GM04504 (cell line): ENCODE results near the gene SLC25A34.

Source experiments
- DNase-seq: peaks from one replicate; pipeline ENCODE4 v3.0.0-alpha.2; 2012; ENCODE audit warnings: low read depth

SLC25A34 gene

GRCh38 chr1:15733218-15733725, 2.8 kb upstream of the SLC25A34 start:
- no peak for DNase-seq

GRCh38 chr1:15733726-15734226, 2.3 kb upstream of the SLC25A34 start:
- no peak for DNase-seq

GRCh38 chr1:15734296-15734695, 1.8 kb upstream of the SLC25A34 start:
- DNase-seq, result no peak

GRCh38 chr1:15734901-15735300, 1.2 kb upstream of the SLC25A34 start:
- no peak for DNase-seq

GRCh38 chr1:15735304-15736037, 587 bp upstream of the SLC25A34 start:
- DNase-seq, result no peak

- DNase-seq, result no peak
Measured at GRCh38 chr1:15736892-15737261, 819 bp downstream of the SLC25A34 start.

GRCh38 chr1:15737324-15738319, 1.6 kb downstream of the SLC25A34 start:
- no peak for DNase-seq

- DNase-seq, result no peak
Measured at GRCh38 chr1:15738416-15739113, 2.5 kb downstream of the SLC25A34 start.

- DNase-seq, result no peak
Measured at GRCh38 chr1:15739259-15739658, 3.2 kb downstream of the SLC25A34 start.

GRCh38 chr1:15739745-15740144, 3.7 kb downstream of the SLC25A34 start:
- DNase-seq, result no peak

GRCh38 chr1:15740924-15741850, 5.1 kb downstream of the SLC25A34 start:
- DNase-seq, result no peak

- DNase-seq, result no peak
Measured at GRCh38 chr1:15742339-15742801, 6.3 kb downstream of the SLC25A34 start, which contains the start of gene TMEM82. TSS of gene TMEM82 (plus strand) at chr1:15742499. CDS start at chr1:15742560, 61 bp downstream.

- no peak for DNase-seq
Measured at GRCh38 chr1:15744122-15744679, 8.1 kb downstream of the SLC25A34 start.

GRCh38 chr1:15747378-15747777, 11.3 kb downstream of the SLC25A34 start:
- no peak for DNase-seq

- DNase-seq, result no peak
Measured at GRCh38 chr1:15748264-15748663, 12.2 kb downstream of the SLC25A34 start.

- no peak for DNase-seq
Measured at GRCh38 chr1:15748690-15749398, 12.8 kb downstream of the SLC25A34 start.

GRCh38 chr1:15749399-15750291, 13.6 kb downstream of the SLC25A34 start:
- no peak for DNase-seq

- DNase-seq, result no peak
Measured at GRCh38 chr1:15750924-15751323, 14.9 kb downstream of the SLC25A34 start.

- DNase-seq, result no peak
Measured at GRCh38 chr1:15751717-15752116, 15.7 kb downstream of the SLC25A34 start.
